H1 (cell line): ENCODE results near the gene CEP72. TPM values are rescaled to one million over a fixed set of nuclear protein-coding genes. Genes with fewer than 3 reads are reported as not detected.

Experiments used
- CTCF ChIA-PET: fragments of 300-600 bp; sonication (Branson Sonifier 250); formaldehyde crosslinking; loops from one replicate; lab custom pipeline; 2021; ENCODE audit not compliant: partially characterized antibody; lab: Charles Lee
- POLR2A ChIA-PET: fragments of 300-600 bp; sonication (Branson Sonifier 250); formaldehyde crosslinking; loops from one replicate; lab custom pipeline; 2021; ENCODE audit warnings: inconsistent platforms; ENCODE audit not compliant: partially characterized antibody; lab: Charles Lee
- DNase-seq, 2 experiments: peaks; one replicate each; pipeline versions ENCODE4 v3.0.0 to v3.0.0-alpha.2; 2010 to 2022; ENCODE audit warnings: low spot score in 2 of 2, low read depth in 1 of 2, mixed read lengths in 1 of 2
- FAIRE-seq: peaks from 2 replicates; lab custom pipeline; 2011; peaks lifted over from hg19 to GRCh38; lab: Jason Lieb, UNC
- H2AFZ ChIP-seq: 2 replicates; pipeline ENCODE4 v1.8.1; 2012; ENCODE audit warnings: low read length, inconsistent platforms
- H2AK5ac ChIP-seq: 2 replicates; pipeline ENCODE4 v1.6.1; 2013; ENCODE audit warnings: low read depth, low read length
- H2BK120ac ChIP-seq: replicated peaks from 2 replicates; pipeline ENCODE3; 2013; ENCODE audit warnings: low read depth, low read length, inconsistent platforms
- H2BK12ac ChIP-seq: 2 replicates; pipeline ENCODE4 v1.6.1; 2013; ENCODE audit warnings: low read depth, low read length
- H2BK15ac ChIP-seq: 2 replicates; pipeline ENCODE4 v1.6.1; 2013; ENCODE audit warnings: low read length
- H2BK20ac ChIP-seq: 2 replicates; pipeline ENCODE4 v1.6.1; 2013; ENCODE audit warnings: low read length
- H2BK5ac ChIP-seq: 2 replicates; pipeline ENCODE4 v1.6.1; 2013; ENCODE audit warnings: low read depth, low read length
- H3K14ac ChIP-seq: 2 replicates; pipeline ENCODE4 v1.6.1; 2013; ENCODE audit warnings: inconsistent platforms; ENCODE audit not compliant: insufficient read length
- H3K18ac ChIP-seq: 2 replicates; pipeline ENCODE4 v1.6.1; 2013; ENCODE audit warnings: low read length; ENCODE audit errors: extremely low read depth
- H3K23ac ChIP-seq: 2 replicates; pipeline ENCODE4 v1.6.1; 2013; ENCODE audit warnings: inconsistent platforms; ENCODE audit not compliant: insufficient read length
- H3K23me2 ChIP-seq: 2 replicates; pipeline ENCODE4 v1.6.1; 2013; ENCODE audit warnings: low read depth, low read length
- H3K27ac ChIP-seq: 2 replicates; pipeline ENCODE4 v1.6.1; 2011; ENCODE audit warnings: low read depth, low read length, inconsistent platforms
- H3K27me3 ChIP-seq, 4 experiments: replicated peaks in 1 of 4; 1 replicate in 1 of 4; 2 replicates in 3 of 4; pipeline versions ENCODE4 v1.6.1 to v1.8.1; 2011 to 2013; ENCODE audit warnings: low read length in 3 of 4, mild to moderate bottlenecking in 3 of 4, inconsistent platforms in 2 of 4, mixed read lengths in 2 of 4, moderate library complexity in 1 of 4; ENCODE audit not compliant: control insufficient read depth in 3 of 4, insufficient read depth in 3 of 4; ENCODE audit errors: extremely low read depth in 1 of 4
- H3K36me3 ChIP-seq, 4 experiments: 2 replicates each; pipeline versions ENCODE4 v1.6.1 to v1.8.1; 2011 to 2013; ENCODE audit warnings: mild to moderate bottlenecking in 4 of 4, low read length in 3 of 4, moderate library complexity in 2 of 4, control low read depth in 1 of 4, inconsistent platforms in 1 of 4; ENCODE audit not compliant: insufficient read depth in 4 of 4, control insufficient read depth in 2 of 4
- H3K4ac ChIP-seq: replicated peaks from 2 replicates; pipeline ENCODE3; 2013; ENCODE audit warnings: low read length, low read depth, mixed read lengths, inconsistent platforms; ENCODE audit not compliant: insufficient read length
- H3K4me1 ChIP-seq, 4 experiments: replicated peaks in 1 of 4; 1 replicate in 1 of 4; 2 replicates in 3 of 4; pipeline versions ENCODE4 v1.6.1 to v1.8.1; 2011 to 2013; ENCODE audit warnings: low read length in 3 of 4, inconsistent platforms in 2 of 4, mixed read lengths in 1 of 4; ENCODE audit not compliant: insufficient read depth in 4 of 4, control insufficient read depth in 3 of 4
- H3K4me2 ChIP-seq, 2 experiments: 2 replicates each; pipeline versions ENCODE4 v1.6.1 to v1.8.1; 2011 to 2013; ENCODE audit warnings: low read depth in 2 of 2, low read length in 2 of 2, control low read depth in 1 of 2, inconsistent platforms in 1 of 2, mild to moderate bottlenecking in 1 of 2; ENCODE audit not compliant: insufficient read depth in 1 of 2
- H3K4me3 ChIP-seq, 4 experiments: fragments of 200-600, 300-600 bp in 1 of 4; sonication (generic), shearing (Covaris generic), sonication (Bioruptor Twin) in 1 of 4; 2 replicates each; pipeline versions ENCODE4 v1.5.1 to v1.8.1; 2011 to 2016; ENCODE audit warnings: low read length in 4 of 4, low read depth in 3 of 4, control low read depth in 2 of 4, inconsistent platforms in 2 of 4, mild to moderate bottlenecking in 2 of 4, mixed read lengths in 1 of 4, moderate library complexity in 1 of 4; ENCODE audit not compliant: insufficient read depth in 2 of 4; ENCODE audit errors: extremely low read depth in 1 of 4
- H3K56ac ChIP-seq: replicated peaks from 2 replicates; pipeline ENCODE3; 2013; ENCODE audit warnings: low read depth, mild to moderate bottlenecking, mixed read lengths, low read length, inconsistent platforms; ENCODE audit not compliant: insufficient read length
- H3K79me1 ChIP-seq: 2 replicates; pipeline ENCODE4 v1.6.1; 2013; ENCODE audit warnings: low read depth, low read length, control low read depth
- H3K79me2 ChIP-seq, 2 experiments: 2 replicates each; pipeline versions ENCODE4 v1.6.1 to v1.8.1; 2012 to 2013; ENCODE audit warnings: low read length in 2 of 2, mild to moderate bottlenecking in 2 of 2, inconsistent platforms in 1 of 2; ENCODE audit not compliant: insufficient read depth in 2 of 2, control insufficient read depth in 1 of 2
- H3K9ac ChIP-seq, 4 experiments: replicated peaks in 1 of 4; 1 replicate in 1 of 4; 2 replicates in 3 of 4; pipeline versions ENCODE4 v1.6.1 to v1.8.1; 2011 to 2013; ENCODE audit warnings: low read depth in 3 of 4, low read length in 3 of 4, control low read depth in 2 of 4, mild to moderate bottlenecking in 2 of 4, moderate library complexity in 2 of 4, inconsistent platforms in 1 of 4; ENCODE audit errors: extremely low read depth in 1 of 4
- H3K9me3 ChIP-seq, 2 experiments: 2 replicates each; pipeline versions ENCODE4 v1.6.1 to v1.8.1; 2012 to 2013; ENCODE audit warnings: mild to moderate bottlenecking in 2 of 2, moderate library complexity in 2 of 2, control low read depth in 1 of 2, inconsistent platforms in 1 of 2, low read depth in 1 of 2, low read length in 1 of 2, mixed read lengths in 1 of 2; ENCODE audit not compliant: insufficient read depth in 2 of 2
- H4K20me1 ChIP-seq, 2 experiments: replicated peaks in 1 of 2; 2 replicates each; pipeline versions ENCODE3 to v1.8.1; 2011 to 2013; ENCODE audit warnings: inconsistent platforms in 2 of 2, low read length in 2 of 2, mild to moderate bottlenecking in 1 of 2; ENCODE audit not compliant: insufficient read depth in 2 of 2, control insufficient read depth in 1 of 2
- H4K5ac ChIP-seq: 2 replicates; pipeline ENCODE4 v1.6.1; 2013; ENCODE audit warnings: low read length, low read depth, mixed read lengths, inconsistent platforms; ENCODE audit not compliant: insufficient read length
- H4K8ac ChIP-seq: 2 replicates; pipeline ENCODE4 v1.8.0; 2013; ENCODE audit warnings: mild to moderate bottlenecking, moderate library complexity, low read length, inconsistent platforms; ENCODE audit not compliant: insufficient read depth; ENCODE audit errors: extremely low read depth
- H4K91ac ChIP-seq: replicated peaks from 2 replicates; pipeline ENCODE3; 2013; ENCODE audit warnings: low read length, mixed read lengths, inconsistent platforms; ENCODE audit not compliant: insufficient read length
- CREB1 ChIP-seq: IDR thresholded peaks from 2 replicates; pipeline ENCODE4 v1.6.1; 2012; ENCODE audit warnings: inconsistent platforms
- GABPA ChIP-seq: IDR thresholded peaks from 2 replicates; pipeline ENCODE4 v1.6.1; 2011; ENCODE audit warnings: mild to moderate bottlenecking, low read length, moderate library complexity, borderline replicate concordance; ENCODE audit not compliant: insufficient read depth
- GTF2F1 ChIP-seq: IDR thresholded peaks from 2 replicates; pipeline ENCODE4 v1.6.1; 2012; ENCODE audit warnings: low read depth, low read length, improper control_type of control experiment, borderline replicate concordance
- NANOG ChIP-seq: IDR thresholded peaks from 2 replicates; pipeline ENCODE4 v1.6.1; 2011; ENCODE audit warnings: low read length, low read depth, mild to moderate bottlenecking, inconsistent platforms; ENCODE audit not compliant: insufficient read depth, poor library complexity, severe bottlenecking
- POLR2A ChIP-seq, 2 experiments: IDR thresholded peaks; 1 replicate in 1 of 2; 2 replicates in 1 of 2; pipeline ENCODE4 v1.6.1; 2011; ENCODE audit warnings: low read depth in 2 of 2, low read length in 2 of 2, mild to moderate bottlenecking in 2 of 2; ENCODE audit errors: control extremely low read depth in 1 of 2
- POU5F1 ChIP-seq: IDR thresholded peaks from 2 replicates; pipeline ENCODE4 v1.6.1; 2011; ENCODE audit warnings: low read depth, mild to moderate bottlenecking, low read length, moderate library complexity
- RFX5 ChIP-seq: IDR thresholded peaks from 2 replicates; pipeline ENCODE4 v1.6.1; 2011; ENCODE audit warnings: low read depth, low read length, improper control_type of control experiment, borderline replicate concordance
- RXRA ChIP-seq: IDR thresholded peaks from 2 replicates; pipeline ENCODE4 v1.6.1; 2011; ENCODE audit warnings: low read depth, mild to moderate bottlenecking, low read length, moderate library complexity; ENCODE audit not compliant: insufficient read depth
- SIRT6 ChIP-seq: IDR thresholded peaks from one replicate; pipeline ENCODE4 v1.7.1; 2012; ENCODE audit warnings: low read length, inconsistent platforms
- TEAD4 ChIP-seq: IDR thresholded peaks from 2 replicates; pipeline ENCODE4 v1.6.1; 2012; ENCODE audit warnings: low read depth, low read length, inconsistent platforms, mixed read lengths
- YY1 ChIP-seq: IDR thresholded peaks from 2 replicates; pipeline ENCODE4 v1.6.1; 2011; ENCODE audit warnings: low read depth, mild to moderate bottlenecking, low read length
- WGBS, 2 experiments: shearing (Covaris generic) in 1 of 2; methylation state at CpG; one replicate each; pipeline versions ENCODE4 v1.1.6 to v1.1.7; 2013 to 2015; ENCODE audit warnings: low lambda C conversion rate in 2 of 2, mixed read lengths in 2 of 2, inconsistent platforms in 1 of 2, low coverage in 1 of 2, missing lambda C conversion rate in 1 of 2; ENCODE audit not compliant: insufficient replicate concordance in 2 of 2, insufficient coverage in 1 of 2, insufficient read length in 1 of 2; ENCODE audit errors: extremely low coverage in 1 of 2, missing lambda C conversion rate in 1 of 2; 5-methylcytosine and 5-hydroxymethylcytosine counted together
- polyA plus RNA-seq, 7 experiments: library from polyadenylated mRNA; depleted of rRNA in 3 of 7; stranded (reverse) in 5 of 7; unstranded in 2 of 7; fragments of >200 nt in 5 of 7; fragments of 200-250 nt in 2 of 7; gene quantifications; 1 replicate in 5 of 7; 2 replicates in 1 of 7; 4 replicates in 1 of 7; pipeline versions ENCODE4 v1.2.1 to v1.2.3, GENCODE V29; 2011 to 2013; ENCODE audit warnings: missing spikeins in 2 of 7, mixed read lengths in 2 of 7
- total RNA-seq: library from RNA; stranded (reverse); fragmentation: NEBNext Ultra II Directional; extraction: Animal tissue kit (Norgen Biotek cat#: 25700); gene quantifications from 2 replicates; pipeline ENCODE4 v1.2.1, GENCODE V29; 2021
- TF ChIP-seq, protein P1 (sequence below): IDR thresholded peaks from 2 replicates; pipeline ENCODE4 v1.6.1; 2012; ENCODE audit warnings: inconsistent platforms

The CEP72 gene
- total and polyA plus RNA-seq, 2 of the 8 experiments (the other 6 are each of a cell fraction or from before 2014, with no cell fraction given): 13.1 to 19.6 TPM

- Histone ChIP-seq H2BK15ac (no peak overlapping the region), H3K4me1 (no peaks in the 10 kb centered on the region), H3K79me1 (peaks cover 17% of the 10 kb centered on the region), H3K9ac (no peak overlapping the region), H3K14ac (no peak overlapping the region), H2BK12ac (no peak overlapping the region), H2AFZ (no peak overlapping the region), H4K8ac (no peak overlapping the region), H3K79me2 (peaks cover 7 to 17% of the 10 kb centered on the region in 2 experiments), H4K5ac (no peak overlapping the region), H4K20me1 (peaks cover 9 to 17% of the 10 kb centered on the region in 2 experiments), H4K91ac (no peak overlapping the region), H2BK20ac (no peak overlapping the region), H3K36me3 (peaks cover 13 to 44% (median 38%) of the 10 kb centered on the region in 4 experiments), H2AK5ac (no peak overlapping the region), H3K56ac (no peak overlapping the region), H3K9me3 (no peaks in the 10 kb centered on the region)
- WGBS, 2 experiments: 94% methylated on average over 16 of the region's 16 CpGs; no CpG with 5 or more reads in 1 of the 2 experiments
- no peak for DNase-seq
- CTCF ChIA-PET: interaction anchor here (1.1 to 1.6 kb wide), 2 partner anchors 92 to 175 kb away, joined by 5 to 6 read pairs; no protein-coding TSS in a partner anchor
- TF ChIP-seq SIRT6: no peak
- TF ChIP-seq, protein P1, sequence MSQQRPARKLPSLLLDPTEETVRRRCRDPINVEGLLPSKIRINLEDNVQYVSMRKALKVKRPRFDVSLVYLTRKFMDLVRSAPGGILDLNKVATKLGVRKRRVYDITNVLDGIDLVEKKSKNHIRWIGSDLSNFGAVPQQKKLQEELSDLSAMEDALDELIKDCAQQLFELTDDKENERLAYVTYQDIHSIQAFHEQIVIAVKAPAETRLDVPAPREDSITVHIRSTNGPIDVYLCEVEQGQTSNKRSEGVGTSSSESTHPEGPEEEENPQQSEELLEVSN: no peak
- no peak for TF ChIP-seq POLR2A (IDR thresholded peaks at IDR 0.05; ENCODE audit: control extremely low read depth in 1 of 2, low read depth in 2 of 2, low read length in 2 of 2)
- no peak for TF ChIP-seq CREB1
- no peak for TF ChIP-seq RFX5
- no peak for TF ChIP-seq GTF2F1
- no peak for TF ChIP-seq TEAD4
- no peak for TF ChIP-seq RXRA
- no peak for TF ChIP-seq POU5F1
- no peak for TF ChIP-seq YY1
- no peak for TF ChIP-seq GABPA
- TF ChIP-seq NANOG: no peak
- TF ChIP-seq, all 59 proteins: peak for 0
- Histone ChIP-seq H3K27ac (no peak overlapping the region), H3K18ac (no peak overlapping the region), H3K4me2 (no peak overlapping the region), H3K4me3 (no peak overlapping the region), H3K23me2 (no peaks in the 10 kb centered on the region; the same call in 1 of the 2 replicates), H3K23ac (no peak overlapping the region), H2BK120ac (no peak overlapping the region), H3K27me3 (no peaks in the 10 kb centered on the region), H3K4ac (no peak overlapping the region), H2BK5ac (no peak overlapping the region)
- FAIRE-seq: no peak
- POLR2A ChIA-PET: interaction anchor here (0.8 to 1.4 kb wide), 2 partner anchors 13 to 14 kb away, joined by 3 to 4 read pairs; no protein-coding TSS in a partner anchor
These were observed 9.2 kb downstream of the CEP72 start for GRCh38 chr5:621341-621761.
